ENCODE results near the gene DGKG.
A peak's percentile ranks its signal among the peaks of the same experiment; 100 is the strongest.

The DGKG gene

GRCh38 chr3:186236357-186237020 is 125.5 kb downstream of the DGKG start:
- DNase-seq: no peak

GRCh38 chr3:186235554-186235953 is 126.5 kb downstream of the DGKG start:
- DNase-seq: no peak

GRCh38 chr3:186234152-186234551 is 127.9 kb downstream of the DGKG start:
- no peak for DNase-seq

- no peak for DNase-seq
Measured at GRCh38 chr3:186226482-186226881, 135.6 kb downstream of the DGKG start.

- DNase-seq: no peak
Measured at GRCh38 chr3:186225603-186226002, 136.4 kb downstream of the DGKG start.

GRCh38 chr3:186224041-186224610 is 137.9 kb downstream of the DGKG start:
- DNase-seq: no peak

- no peak for DNase-seq
Measured at GRCh38 chr3:186223476-186223875, 138.6 kb downstream of the DGKG start.

- peak; percentile 72 for DNase-seq
Measured at GRCh38 chr3:186221760-186222378, 140.2 kb downstream of the DGKG start.

- peak; percentile 75 for DNase-seq
Measured at GRCh38 chr3:186220911-186221645, 141.0 kb downstream of the DGKG start.

- DNase-seq: no peak
Measured at GRCh38 chr3:186220365-186220764, 141.7 kb downstream of the DGKG start.

GRCh38 chr3:186219211-186219638 is 142.8 kb downstream of the DGKG start:
- peak; percentile 84 for DNase-seq

GRCh38 chr3:186218421-186218820 is 143.6 kb downstream of the DGKG start:
- DNase-seq: no peak

- DNase-seq: no peak
Measured at GRCh38 chr3:186217820-186218164, 144.2 kb downstream of the DGKG start.

GRCh38 chr3:186216900-186217819 is 144.9 kb downstream of the DGKG start:
- DNase-seq: no peak

GRCh38 chr3:186214670-186215069 is 147.4 kb downstream of the DGKG start:
- no peak for DNase-seq

- DNase-seq: no peak
Measured at GRCh38 chr3:186213946-186214345, 148.1 kb downstream of the DGKG start.

- DNase-seq: no peak
Measured at GRCh38 chr3:186212611-186213010, 149.4 kb downstream of the DGKG start.

GRCh38 chr3:186210852-186211500 is 151.1 kb downstream of the DGKG start:
- DNase-seq: no peak

- DNase-seq: peak; percentile 91
Measured at GRCh38 chr3:186209810-186210752, 152.0 kb downstream of the DGKG start.

- DNase-seq: no peak
Measured at GRCh38 chr3:186208296-186208989, 153.6 kb downstream of the DGKG start.
